IMR-90 (cell line): Measurements from ENCODE around the gene KDM6A. TPM values are rescaled to one million over a fixed set of nuclear protein-coding genes. Genes with fewer than 3 reads are reported as not detected.

Experiments used
- ATAC-seq: fragments of 200-7000 bp; cut with Tn5 transposase; 2 replicates; pipeline ENCODE4 v1.9.1; 2020; ENCODE audit warnings: low read depth, mild to moderate bottlenecking, moderate library complexity
- BruUV-seq: library from RNA; stranded (reverse); fragments of 400-500 nt; replicated peaks from 2 replicates; lab custom pipeline; 2021; lab: Mats Ljungman, UMichigan
- CTCF ChIA-PET: fragments of 300-600 bp; formaldehyde crosslinking; extraction: SDS; loops from one replicate; lab custom pipeline; 2021; ENCODE audit warnings: antibody characterized with exemption; lab: Yijun Ruan, JAX
- POLR2A ChIA-PET: fragments of 300-600 bp; sonication (Branson Sonifier 250); formaldehyde crosslinking; loops from one replicate; lab custom pipeline; 2022; ENCODE audit warnings: antibody characterized with exemption; ENCODE audit not compliant: unreplicated experiment; lab: Charles Lee
- DNase-seq: peaks from one replicate; pipeline ENCODE4 v3.0.0; 2013
- H2AFZ ChIP-seq: replicated peaks from 2 replicates; pipeline ENCODE3; 2013; ENCODE audit warnings: low read length, mild to moderate bottlenecking; ENCODE audit not compliant: poor library complexity
- H2AK5ac ChIP-seq: 2 replicates; pipeline ENCODE4 v1.6.1; 2013; ENCODE audit warnings: low read depth, low read length, inconsistent platforms
- H2AK9ac ChIP-seq: replicated peaks from 2 replicates; pipeline ENCODE3; 2013; ENCODE audit warnings: mild to moderate bottlenecking, low read depth, low read length, moderate library complexity; ENCODE audit not compliant: poor library complexity
- H2BK120ac ChIP-seq: 2 replicates; pipeline ENCODE4 v1.6.1; 2013; ENCODE audit warnings: low read depth, low read length, inconsistent platforms
- H2BK15ac ChIP-seq: 3 replicates; pipeline ENCODE4 v1.6.1; 2013; ENCODE audit warnings: low read depth, low read length, inconsistent platforms
- H2BK20ac ChIP-seq: 2 replicates; pipeline ENCODE4 v1.6.1; 2013; ENCODE audit warnings: low read depth, mild to moderate bottlenecking, inconsistent platforms, low read length, moderate library complexity
- H2BK5ac ChIP-seq: 2 replicates; pipeline ENCODE4 v1.6.1; 2013; ENCODE audit warnings: mild to moderate bottlenecking, low read depth, low read length, inconsistent platforms; ENCODE audit not compliant: poor library complexity, severe bottlenecking
- H3K14ac ChIP-seq: replicated peaks from 2 replicates; pipeline ENCODE4 v1.6.1; 2013; ENCODE audit warnings: low read depth, low read length, inconsistent platforms
- H3K18ac ChIP-seq: 2 replicates; pipeline ENCODE4 v1.6.1; 2013; ENCODE audit warnings: low read depth, low read length, control low read depth
- H3K23ac ChIP-seq: 2 replicates; pipeline ENCODE4 v1.6.1; 2013; ENCODE audit warnings: low read depth, low read length, inconsistent platforms
- H3K27ac ChIP-seq: 2 replicates; pipeline ENCODE4 v1.5.1; 2013; ENCODE audit warnings: mild to moderate bottlenecking, control low read depth, low read length; ENCODE audit not compliant: insufficient read depth
- H3K27me3 ChIP-seq: 2 replicates; pipeline ENCODE4 v1.6.1; 2013; ENCODE audit warnings: low read length; ENCODE audit not compliant: control insufficient read depth, insufficient read depth
- H3K36me3 ChIP-seq: 2 replicates; pipeline ENCODE4 v1.6.1; 2013; ENCODE audit warnings: low read length, mixed read lengths; ENCODE audit not compliant: control insufficient read depth, insufficient read depth
- H3K4ac ChIP-seq: 2 replicates; pipeline ENCODE4 v1.6.1; 2013; ENCODE audit warnings: low read depth, low read length, inconsistent platforms
- H3K4me1 ChIP-seq: 2 replicates; pipeline ENCODE4 v1.6.1; 2013; ENCODE audit warnings: low read length, mixed read lengths; ENCODE audit not compliant: control insufficient read depth, insufficient read depth
- H3K4me2 ChIP-seq: 2 replicates; pipeline ENCODE4 v1.6.1; 2013; ENCODE audit warnings: low read depth, mild to moderate bottlenecking, control low read depth, low read length, moderate library complexity
- H3K4me3 ChIP-seq: 2 replicates; pipeline ENCODE4 v1.5.1; 2013; ENCODE audit warnings: low read depth, mild to moderate bottlenecking, control low read depth, low read length, moderate library complexity; ENCODE audit not compliant: insufficient read depth
- H3K56ac ChIP-seq: 2 replicates; pipeline ENCODE4 v1.6.1; 2013; ENCODE audit warnings: low read length, inconsistent platforms; ENCODE audit not compliant: insufficient read depth; ENCODE audit errors: extremely low read depth
- H3K79me1 ChIP-seq, 2 experiments: 2 replicates each; pipeline ENCODE4 v1.6.1; 2013; ENCODE audit warnings: low read length in 2 of 2, inconsistent platforms in 1 of 2, low read depth in 1 of 2
- H3K9ac ChIP-seq: 2 replicates; pipeline ENCODE4 v1.6.1; 2013; ENCODE audit warnings: low read depth, low read length, control low read depth
- H3K9me1 ChIP-seq: 2 replicates; pipeline ENCODE4 v1.6.1; 2013; ENCODE audit warnings: low read length, inconsistent platforms; ENCODE audit not compliant: insufficient read depth
- H3K9me3 ChIP-seq: 2 replicates; pipeline ENCODE4 v1.6.1; 2013; ENCODE audit warnings: low read length; ENCODE audit not compliant: control insufficient read depth, insufficient read depth
- H4K20me1 ChIP-seq: 2 replicates; pipeline ENCODE4 v1.6.1; 2013; ENCODE audit warnings: low read length, inconsistent platforms; ENCODE audit not compliant: insufficient read depth
- H4K5ac ChIP-seq: 2 replicates; pipeline ENCODE4 v1.6.1; 2013; ENCODE audit warnings: mild to moderate bottlenecking, low read depth, low read length, control low read depth
- H4K8ac ChIP-seq, 2 experiments: 2 replicates each; pipeline ENCODE4 v1.6.1; 2013; ENCODE audit warnings: low read depth in 2 of 2, low read length in 2 of 2, control low read depth in 1 of 2, inconsistent platforms in 1 of 2
- H4K91ac ChIP-seq: 2 replicates; pipeline ENCODE4 v1.6.1; 2013; ENCODE audit warnings: low read depth, low read length, inconsistent platforms; ENCODE audit not compliant: insufficient read depth
- BHLHE40 ChIP-seq: fragments of 150-350 bp; IDR thresholded peaks from 2 replicates; pipeline ENCODE4 v1.6.1; 2016; ENCODE audit warnings: mild to moderate bottlenecking, low read depth, low read length
- FOS ChIP-seq: fragments of 150-350 bp; IDR thresholded peaks from 2 replicates; pipeline ENCODE4 v1.6.1; 2016; ENCODE audit warnings: low read depth, low read length
- MAFK ChIP-seq: IDR thresholded peaks from 2 replicates; pipeline ENCODE4 v1.6.1; 2012; ENCODE audit warnings: low read depth, low read length, improper control_type of control experiment
- RAD21 ChIP-seq: IDR thresholded peaks from 2 replicates; pipeline ENCODE4 v1.6.1; 2012; ENCODE audit warnings: low read length, improper control_type of control experiment
- RFX5 ChIP-seq: IDR thresholded peaks from 2 replicates; pipeline ENCODE4 v1.8.0; 2012; ENCODE audit warnings: low read depth, mild to moderate bottlenecking, low read length, moderate library complexity
- WGBS, 2 experiments: methylation state at CpG; one replicate each; pipeline versions ENCODE4 v1.1.5 to v1.1.7; 2013; ENCODE audit warnings: missing lambda C conversion rate in 2 of 2; ENCODE audit not compliant: insufficient read length in 1 of 2; ENCODE audit errors: extremely low coverage in 2 of 2; 5-methylcytosine and 5-hydroxymethylcytosine counted together
- dilution Hi-C: fragments of 300-500 bp; cut with HindIII; formaldehyde crosslinking; loops from one replicate; pipeline ENCODE4 v1.14.3; 2018; ENCODE audit warnings: low sequenced_read_pairs; ENCODE audit not compliant: unreplicated experiment
- in situ Hi-C: fragments of 300-500 bp; cut with MboI; formaldehyde crosslinking; loops from 3 replicates; pipeline ENCODE4 v1.14.3; 2019; ENCODE audit warnings: low sequenced_read_pairs, inconsistent platforms, mixed read lengths
- intact Hi-C: fragments of 100-400 bp; cut with micrococcal nuclease; formaldehyde crosslinking; loops from 2 replicates; pipeline ENCODE4 v1.10.0; 2022
- polyA plus RNA-seq, 3 experiments: library from polyadenylated mRNA; depleted of rRNA; stranded (reverse); fragments of >200 nt; gene quantifications; 2 replicates each; pipeline ENCODE4 v1.2.3, GENCODE V29; 2012; ENCODE audit warnings: low replicate concordance in 1 of 3
- total RNA-seq: library from RNA; depleted of rRNA; stranded (reverse); fragments of >200 nt; gene quantifications from 2 replicates; pipeline ENCODE4 v1.2.3, GENCODE V29; 2012

KDM6A gene
- total and polyA plus RNA-seq, 2 of the 4 experiments (the other 2 are of a cell fraction), result 11.7 to 24.9 TPM

DNA sequence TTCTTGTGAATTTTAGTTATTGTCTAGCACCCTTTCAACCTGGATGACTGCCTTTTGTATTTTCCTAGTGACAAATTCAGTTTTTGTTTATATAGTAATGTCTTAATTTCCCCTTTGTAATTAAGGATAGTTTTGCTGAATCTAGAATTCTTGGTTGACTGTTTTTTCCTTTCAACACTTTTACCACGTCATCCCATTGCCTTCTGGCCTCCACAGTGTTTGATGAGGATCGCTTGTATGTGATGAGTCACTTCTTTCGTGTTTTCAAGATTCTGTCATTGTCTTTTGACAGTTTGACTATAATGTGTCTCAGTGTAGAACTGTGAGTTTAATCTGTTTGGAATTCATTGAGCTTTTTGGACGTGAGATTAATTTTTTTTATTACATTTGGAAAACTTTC lies 30.1 kb downstream of the KDM6A start:
- ATAC-seq, result peak; percentile 34; the same call in 1 of the 2 replicates

More for the DNA sequence above, 30.1 kb downstream of the KDM6A start:
- TF ChIP-seq RAD21, result no peak
- TF ChIP-seq BHLHE40, result 0 out of 2 replicates have a peak, but pooled peaks have one; percentile 7
- peak; percentile 50; the same call in 1 of the 2 replicates for TF ChIP-seq FOS
- TF ChIP-seq RFX5, result no peak
- TF ChIP-seq MAFK, result peak; percentile 26; the same call in 1 of the 2 replicates
- H3K4ac ChIP-seq, result no peak overlapping the region
- H3K9me1 ChIP-seq, result peaks cover 4% of the 10 kb centered on the region
- H3K56ac ChIP-seq, result no peak overlapping the region
- no peak overlapping the region for H4K91ac ChIP-seq
- no peak overlapping the region for H4K5ac ChIP-seq
- no peak overlapping the region for H3K23ac ChIP-seq
- H2BK20ac ChIP-seq, result no peak overlapping the region
- dilution Hi-C loops (no loop called here), intact Hi-C loops (no loop called here), in situ Hi-C loops (no loop called here)
- CTCF ChIA-PET, result no interaction called here
- peaks cover 7% of the 10 kb centered on the region for H3K4me1 ChIP-seq
- H3K18ac ChIP-seq, result no peak overlapping the region
- H3K4me2 ChIP-seq, result no peak overlapping the region
- no peak overlapping the region for H2BK120ac ChIP-seq
- no peak overlapping the region for H2AFZ ChIP-seq
- POLR2A ChIA-PET, result no interaction called here
- no peaks in the 10 kb centered on the region for H3K36me3 ChIP-seq
- WGBS, 2 experiments, result no CpG with 5 or more reads among the region's 4 CpGs
- H4K20me1 ChIP-seq, result peaks cover 56% of the 10 kb centered on the region
- H3K27me3 ChIP-seq, result no peaks in the 10 kb centered on the region
- H2BK5ac ChIP-seq, result no peak overlapping the region
- H2BK15ac ChIP-seq, result no peak overlapping the region
- H3K9me3 ChIP-seq, result no peaks in the 10 kb centered on the region
- H3K79me1 ChIP-seq, result peaks cover 7 to 45% of the 10 kb centered on the region in 2 experiments
- no peak overlapping the region for H3K9ac ChIP-seq
- no peak overlapping the region for H3K14ac ChIP-seq
- no peak overlapping the region for H3K4me3 ChIP-seq
- H2AK5ac ChIP-seq, result no peak overlapping the region
- no peak overlapping the region for H2AK9ac ChIP-seq
- H4K8ac ChIP-seq, result no peak overlapping the region
- peak; percentile 78 for DNase-seq
- BruUV-seq, result no TSS peak
- H3K27ac ChIP-seq, result no peak overlapping the region
